ENCODE data around the gene USP10.

DNA sequence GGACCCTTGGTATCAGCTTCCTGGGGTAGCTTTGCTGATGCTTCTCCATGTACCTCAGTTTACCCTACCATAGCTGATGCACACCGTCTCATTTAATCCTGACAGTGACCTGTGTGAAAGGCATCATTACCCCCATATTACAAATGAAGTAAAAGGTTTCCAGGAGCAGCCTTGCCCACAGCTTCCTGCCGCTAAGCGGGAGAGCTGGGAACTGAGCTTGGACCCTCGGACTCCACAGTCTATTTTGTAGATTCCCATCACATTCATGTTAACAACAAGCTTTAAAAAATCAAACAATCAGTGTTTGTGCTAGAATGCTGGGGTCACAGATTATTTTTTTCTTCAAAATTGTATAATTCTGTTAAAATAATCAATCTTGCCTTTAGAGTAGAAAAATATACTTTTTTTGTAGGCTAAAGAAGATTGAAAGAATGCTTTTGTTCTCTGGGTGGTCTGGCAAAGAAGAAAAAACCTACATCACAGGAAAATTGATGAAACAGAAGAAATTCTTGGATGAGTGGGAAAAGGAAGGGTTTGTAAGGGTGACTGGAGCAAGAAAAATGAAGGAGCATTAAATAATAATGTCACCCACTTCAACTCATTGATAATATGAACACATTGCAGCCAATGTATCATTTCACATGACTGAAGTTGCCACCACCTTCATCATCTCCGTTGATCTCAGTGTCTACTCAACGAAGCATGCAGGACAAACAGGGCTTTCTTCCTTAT is 9.5 kb upstream of the USP10 start:
- no peak for TF ChIP-seq POLR2A (IDR thresholded peaks at IDR 0.05; ENCODE audit: low read length)
- TF ChIP-seq RFX5 (IDR thresholded peaks at IDR 0.05): no peak
- TF ChIP-seq, protein P1, sequence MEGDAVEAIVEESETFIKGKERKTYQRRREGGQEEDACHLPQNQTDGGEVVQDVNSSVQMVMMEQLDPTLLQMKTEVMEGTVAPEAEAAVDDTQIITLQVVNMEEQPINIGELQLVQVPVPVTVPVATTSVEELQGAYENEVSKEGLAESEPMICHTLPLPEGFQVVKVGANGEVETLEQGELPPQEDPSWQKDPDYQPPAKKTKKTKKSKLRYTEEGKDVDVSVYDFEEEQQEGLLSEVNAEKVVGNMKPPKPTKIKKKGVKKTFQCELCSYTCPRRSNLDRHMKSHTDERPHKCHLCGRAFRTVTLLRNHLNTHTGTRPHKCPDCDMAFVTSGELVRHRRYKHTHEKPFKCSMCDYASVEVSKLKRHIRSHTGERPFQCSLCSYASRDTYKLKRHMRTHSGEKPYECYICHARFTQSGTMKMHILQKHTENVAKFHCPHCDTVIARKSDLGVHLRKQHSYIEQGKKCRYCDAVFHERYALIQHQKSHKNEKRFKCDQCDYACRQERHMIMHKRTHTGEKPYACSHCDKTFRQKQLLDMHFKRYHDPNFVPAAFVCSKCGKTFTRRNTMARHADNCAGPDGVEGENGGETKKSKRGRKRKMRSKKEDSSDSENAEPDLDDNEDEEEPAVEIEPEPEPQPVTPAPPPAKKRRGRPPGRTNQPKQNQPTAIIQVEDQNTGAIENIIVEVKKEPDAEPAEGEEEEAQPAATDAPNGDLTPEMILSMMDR (IDR thresholded peaks at IDR 0.05): no peak
- TF ChIP-seq EP300 (IDR thresholded peaks at IDR 0.05): no peak
- TF ChIP-seq FOSL2 (IDR thresholded peaks at IDR 0.05): no peak
- no peak for TF ChIP-seq FOSL2 (CRISPR knock-in tag; IDR thresholded peaks at IDR 0.05)

Data from A549 (cell line).